PC-9 (cell line): ENCODE data around the gene NRARP.

ENCODE experiments used
- CTCF ChIP-seq: fragments of 200-600 bp; sonication (generic); conservative IDR thresholded peaks from 2 replicates; pipeline ENCODE4 v1.6.1; 2017; ENCODE audit warnings: mixed run types, antibody characterized with exemption, mild to moderate bottlenecking, moderate library complexity
- EZH2 ChIP-seq: fragments of 200-600 bp; sonication (generic); IDR thresholded peaks from 2 replicates; pipeline ENCODE4 v1.8.0; 2017; ENCODE audit warnings: antibody characterized with exemption, low read depth

- TF ChIP-seq CTCF (no peak), EZH2 (no peak)
These were observed 8.5 kb downstream of the NRARP start for GRCh38 chr9:137293482-137294090.
